ENCODE results near the gene NPM3. TPM values are rescaled to one million over a fixed set of nuclear protein-coding genes. Genes with fewer than 3 reads are reported as not detected.
"Not testable (repeated sequence)": the region's sequence is repeated elsewhere in the genome, so short reads cannot be mapped to it uniquely, and the experiment has no call there.

The NPM3 gene
- total RNA-seq, 1 donor from 2014 or later: 57.9 TPM

DNA sequence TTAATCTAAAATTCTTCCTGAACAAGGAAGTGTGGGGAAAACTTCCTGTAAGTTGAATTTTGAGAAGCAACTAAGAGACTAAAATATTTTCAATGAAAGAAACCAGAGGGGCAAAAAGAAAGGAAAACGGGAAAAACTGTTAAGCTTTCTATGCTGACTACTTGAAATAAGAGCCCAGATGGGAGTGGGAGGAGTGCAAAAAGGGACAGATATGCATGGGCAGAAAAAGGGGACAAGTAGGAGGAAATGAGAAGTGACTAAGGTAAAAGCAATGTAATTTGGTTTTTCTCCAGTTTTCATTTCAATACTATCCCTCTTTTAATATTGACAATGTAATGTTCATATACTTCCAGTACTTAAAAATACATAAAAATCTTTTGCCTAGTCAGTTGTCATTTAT, 23.9 kb upstream of the NPM3 start:
- no peak for DNase-seq (ENCODE audit: low read depth in 2 of 2)

- DNase-seq (ENCODE audit: low read depth in 2 of 2): no peak
Observed at GRCh38 chr10:101803511-101803910, 20.3 kb upstream of the NPM3 start.

DNA sequence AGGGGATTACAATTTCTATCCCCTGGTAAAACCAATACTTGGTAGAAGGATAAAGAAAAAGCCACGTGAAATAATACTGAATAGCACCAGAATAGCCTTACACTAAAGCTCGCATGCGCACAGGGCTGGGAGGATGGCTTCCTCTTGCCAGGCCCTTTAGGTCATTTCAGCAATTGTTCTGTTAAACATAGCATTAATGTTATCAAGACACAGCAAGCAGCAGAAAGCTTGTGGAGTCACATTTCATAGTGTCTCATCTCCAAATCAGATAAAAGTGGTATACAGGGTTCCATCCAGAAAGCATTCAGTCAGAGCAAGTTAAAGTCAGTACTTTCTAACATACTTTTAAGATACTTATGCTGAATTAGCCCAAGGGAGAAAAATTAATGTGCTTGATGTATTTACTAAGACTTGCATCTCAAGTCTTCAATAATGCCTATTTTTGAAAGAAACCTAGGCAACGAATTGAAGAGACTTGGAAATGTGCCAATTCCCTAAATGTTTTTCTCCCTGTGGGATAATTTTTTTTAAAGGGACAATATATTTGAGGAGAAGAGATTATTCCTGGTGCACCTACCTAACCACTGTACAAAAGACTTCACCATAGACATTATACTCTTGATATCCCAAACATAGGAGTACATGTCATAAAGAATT, 14.3 kb upstream of the NPM3 start:
- no peak for DNase-seq (ENCODE audit: low read depth in 2 of 2)

- DNase-seq (ENCODE audit: low read depth in 2 of 2): no peak
Observed at GRCh38 chr10:101793526-101793925, 10.3 kb upstream of the NPM3 start.

DNA sequence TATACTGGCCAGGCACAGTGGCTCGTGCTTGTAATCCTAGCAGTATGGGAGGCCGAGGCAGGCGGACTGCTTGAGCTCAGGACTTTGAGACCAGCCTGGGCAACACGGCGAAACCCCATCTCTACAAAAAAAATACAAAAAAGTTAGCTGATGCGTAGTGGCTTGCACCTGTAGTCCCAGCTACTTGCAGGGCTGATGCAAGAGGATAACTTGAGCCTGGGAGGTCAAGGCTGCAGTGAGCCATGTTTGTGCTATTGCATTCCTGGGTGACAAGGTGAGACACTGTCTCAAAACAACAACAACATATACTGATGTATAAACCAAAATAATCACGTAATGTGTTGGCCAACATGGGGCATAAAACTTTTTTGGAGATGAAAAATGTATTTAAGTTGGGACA, 6.4 kb upstream of the NPM3 start:
- DNase-seq (ENCODE audit: low read depth in 2 of 2): no peak

DNA sequence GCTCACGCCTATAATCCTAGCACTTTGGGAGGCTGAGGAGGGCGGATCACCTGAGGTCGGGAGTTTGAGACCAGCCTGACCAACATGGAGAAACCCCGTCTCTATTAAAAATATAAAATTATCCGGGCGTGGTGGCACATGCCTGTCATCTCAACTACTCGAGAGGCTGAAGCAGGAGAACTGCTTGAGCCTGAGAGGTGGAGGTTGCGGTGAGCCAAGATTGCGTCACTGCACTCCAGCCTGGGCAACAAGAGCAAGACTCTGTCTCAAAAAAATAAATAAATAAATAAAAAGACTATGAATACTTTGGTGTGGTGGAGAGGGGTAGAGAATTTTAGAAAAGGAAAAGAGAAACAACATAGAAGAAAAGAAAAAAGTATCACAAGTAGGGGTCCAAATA, 6.0 kb upstream of the NPM3 start:
- not testable (repeated sequence) for DNase-seq (ENCODE audit: low read depth in 2 of 2)

GRCh38 chr10:101785801-101786200, 2.6 kb upstream of the NPM3 start:
- no peak for DNase-seq (ENCODE audit: low read depth in 2 of 2)

DNA sequence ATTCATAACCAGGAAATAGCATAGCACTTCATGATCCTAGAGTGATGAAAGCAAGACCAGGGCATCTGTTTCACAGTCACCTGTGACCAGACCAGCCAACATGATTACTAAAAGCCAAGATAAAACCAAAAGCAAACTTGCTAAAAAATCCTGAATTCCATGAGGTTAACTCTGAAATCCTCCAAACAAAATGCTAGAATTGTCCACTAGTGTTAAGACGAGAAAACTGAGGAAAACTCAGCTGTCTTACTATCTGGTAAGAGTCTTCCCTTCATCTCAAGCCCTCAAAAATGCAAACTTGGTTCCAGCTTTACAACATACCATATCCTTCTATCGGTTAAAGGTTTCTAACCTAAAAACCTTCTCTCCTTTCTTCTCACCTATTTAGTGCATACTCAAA, 1.3 kb upstream of the NPM3 start:
- no peak for DNase-seq (ENCODE audit: low read depth in 2 of 2)

DNA sequence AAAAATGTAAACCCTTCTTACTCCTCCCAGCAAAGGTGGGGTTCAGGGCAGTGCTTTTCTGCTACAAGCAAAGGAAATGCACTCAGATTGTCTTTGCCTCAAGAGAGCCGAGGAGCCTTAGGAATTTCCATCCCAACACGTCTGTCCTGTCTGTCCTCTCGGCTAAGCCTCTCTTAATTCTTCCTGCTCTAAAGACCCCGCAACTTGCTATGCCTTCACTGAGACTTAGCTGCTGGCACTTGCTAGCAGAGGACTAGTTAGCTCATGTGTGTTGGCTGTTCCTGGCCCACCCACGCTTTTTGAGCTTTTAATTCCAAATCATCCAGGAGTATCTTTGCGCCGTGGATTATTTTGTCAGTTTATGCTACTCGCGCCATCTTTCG, 481 bp upstream of the NPM3 start:
- no peak for DNase-seq (ENCODE audit: low read depth in 2 of 2)

- no peak for DNase-seq (ENCODE audit: low read depth in 2 of 2)
Observed at GRCh38 chr10:101781984-101782810, 1.0 kb downstream of the NPM3 start.

DNA sequence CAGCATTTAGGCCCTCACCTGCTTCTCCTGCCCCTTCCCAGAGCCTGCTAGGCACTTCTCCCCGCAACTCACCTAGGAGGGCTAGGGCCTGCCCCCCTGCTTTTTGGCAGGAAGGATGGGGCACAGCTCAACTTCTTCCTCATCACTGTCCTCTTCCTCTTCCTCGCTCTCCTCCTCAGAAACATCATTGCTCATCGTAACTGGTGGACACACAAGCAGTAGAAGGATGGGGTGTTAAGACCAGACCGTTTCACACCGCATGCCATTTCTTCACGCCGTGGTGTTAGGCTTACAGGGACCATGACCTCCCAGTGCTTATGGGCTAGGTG, 1.6 kb downstream of the NPM3 start:
- DNase-seq (ENCODE audit: low read depth in 2 of 2): no peak

- DNase-seq (ENCODE audit: low read depth in 2 of 2): peak; percentile 69 to 76
Observed at GRCh38 chr10:101780818-101781654, 2.2 kb downstream of the NPM3 start.

DNA sequence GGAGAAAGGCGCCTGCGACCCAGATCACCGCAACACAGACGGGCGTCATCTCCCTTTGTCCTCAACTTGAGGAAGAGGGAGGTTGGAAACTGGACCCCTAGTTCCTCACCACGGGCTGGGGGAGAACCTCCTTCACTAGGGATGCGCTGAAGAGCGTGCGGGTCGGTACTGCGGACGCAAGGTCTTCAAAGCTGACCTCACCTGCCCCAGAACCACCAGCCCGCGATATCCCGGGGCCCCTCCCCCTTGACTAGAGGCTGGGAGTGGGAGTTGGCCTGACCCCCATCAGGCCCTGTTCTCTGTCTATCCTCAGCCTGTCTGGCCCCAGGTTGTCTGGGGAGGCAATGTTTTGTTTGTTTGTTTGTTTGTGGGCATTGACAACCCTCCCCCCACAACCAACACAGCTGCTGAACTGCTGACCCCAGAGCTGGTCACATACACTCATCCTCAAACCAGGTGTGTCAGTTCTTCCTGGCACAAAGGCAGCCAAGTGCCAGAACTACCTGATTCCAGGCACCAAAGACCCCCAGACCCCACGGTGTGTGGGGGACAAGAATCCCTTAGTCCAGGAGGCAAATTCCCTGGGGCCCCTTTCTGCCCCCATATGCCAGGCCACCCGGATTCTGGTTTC, 2.9 kb downstream of the NPM3 start:
- DNase-seq (ENCODE audit: low read depth in 2 of 2): no peak

GRCh38 chr10:101779544-101780186, 3.6 kb downstream of the NPM3 start:
- DNase-seq (ENCODE audit: low read depth in 2 of 2): peak; percentile 73 to 79

- DNase-seq (ENCODE audit: low read depth in 2 of 2): peak; percentile 61 to 66
Observed at GRCh38 chr10:101778781-101779543, 4.3 kb downstream of the NPM3 start.

DNA sequence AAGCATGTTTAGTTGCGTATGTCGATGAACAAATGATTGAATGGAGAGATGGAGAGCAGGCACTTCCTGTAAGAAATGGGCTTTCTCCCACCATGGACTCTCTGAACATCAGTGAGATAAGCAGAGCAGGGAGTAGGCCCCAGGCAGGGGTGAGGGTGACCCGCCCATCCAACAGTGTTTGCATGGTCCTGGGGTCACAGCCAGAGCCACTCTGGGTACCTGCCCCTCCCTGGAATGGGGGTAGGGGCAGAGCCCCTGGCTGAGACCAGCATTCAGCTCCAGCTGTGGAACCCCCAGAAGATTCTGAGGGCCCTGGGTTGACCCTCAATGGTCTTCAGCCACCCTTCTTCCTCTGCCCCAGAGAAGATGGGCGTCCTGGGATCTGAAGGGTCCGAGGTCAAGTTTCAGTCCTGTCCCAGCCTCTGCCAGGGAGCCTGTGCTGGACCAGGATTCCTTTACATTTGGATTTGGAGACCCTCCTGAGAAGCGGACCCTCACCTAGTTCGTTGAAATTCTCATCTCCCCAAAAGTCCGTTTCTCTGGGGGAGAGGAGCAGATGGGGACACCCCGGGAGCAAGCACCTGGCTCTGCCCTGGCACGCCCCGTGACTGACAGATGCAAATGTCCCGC, 5.0 kb downstream of the NPM3 start:
- no peak for DNase-seq (ENCODE audit: low read depth in 2 of 2)

GRCh38 chr10:101777619-101778145, 5.6 kb downstream of the NPM3 start:
- DNase-seq (ENCODE audit: low read depth in 2 of 2): no peak

GRCh38 chr10:101776161-101776817, 7.0 kb downstream of the NPM3 start:
- no peak for DNase-seq (ENCODE audit: low read depth in 2 of 2)

Measured in lung microvascular endothelial cell (primary cell).